Activated CD4-positive, alpha-beta T cell treated with anti-CD3 and anti-CD28 coated beads, Interleukin-2, amount 50 U/mL, for 24 hours (primary cell): ENCODE data around the gene LGALS3BP.

Source experiments
- DNase-seq, 2 donors: peaks; one replicate each; pipeline ENCODE4 v3.0.0-alpha.2; 2020; ENCODE audit warnings: low read depth in 1 of 2, low spot score in 1 of 2

Gene LGALS3BP

GRCh38 chr17:78985395-78985794, 5.7 kb upstream of the LGALS3BP start:
- DNase-seq = no peak

- no peak for DNase-seq
Measured at GRCh38 chr17:78981010-78981888, 1.5 kb upstream of the LGALS3BP start.

- no peak for DNase-seq
Measured at GRCh38 chr17:78980624-78980972, 875 bp upstream of the LGALS3BP start.

- DNase-seq = no peak
Measured at GRCh38 chr17:78977997-78978973, 1.4 kb downstream of the LGALS3BP start.

- DNase-seq = no peak
Measured at GRCh38 chr17:78977681-78977943, 2.1 kb downstream of the LGALS3BP start.

- DNase-seq = no peak
Measured at GRCh38 chr17:78976907-78977680, 2.6 kb downstream of the LGALS3BP start.

- no peak for DNase-seq
Measured at GRCh38 chr17:78974635-78975591, 4.8 kb downstream of the LGALS3BP start.

GRCh38 chr17:78973792-78974520, 5.8 kb downstream of the LGALS3BP start:
- DNase-seq = no peak

- no peak for DNase-seq
Measured at GRCh38 chr17:78973196-78973595, 6.5 kb downstream of the LGALS3BP start.

- no peak for DNase-seq
Measured at GRCh38 chr17:78972507-78973105, 7.1 kb downstream of the LGALS3BP start.

GRCh38 chr17:78971756-78972506, 7.8 kb downstream of the LGALS3BP start:
- DNase-seq = no peak

- peak; percentile 63 to 77 for DNase-seq
Measured at GRCh38 chr17:78970834-78971755, 8.6 kb downstream of the LGALS3BP start.

- DNase-seq = no peak
Measured at GRCh38 chr17:78969865-78970264, 9.9 kb downstream of the LGALS3BP start.

- DNase-seq = no peak
Measured at GRCh38 chr17:78967782-78968362, 11.9 kb downstream of the LGALS3BP start.

- DNase-seq = no peak
Measured at GRCh38 chr17:78966910-78967600, 12.7 kb downstream of the LGALS3BP start.

- no peak for DNase-seq
Measured at GRCh38 chr17:78966123-78966813, 13.5 kb downstream of the LGALS3BP start.
